Body of pancreas (tissue), 4 donors: ENCODE data around the gene NHLH1.

Experiments
- CTCF ChIP-seq, 7 experiments: fragments of 450-650 bp in 4 of 7; fragments of 200-600 bp in 3 of 7; sonication (generic) in 3 of 7; IDR thresholded peaks; one replicate each; pipeline ENCODE4 v1.5.1; 2016 to 2019; ENCODE audit warnings: antibody characterized with exemption in 7 of 7
- POLR2A ChIP-seq, 3 donors: fragments of 450-650 bp; IDR thresholded peaks; one replicate each; pipeline ENCODE4 v1.6.1; 2016; ENCODE audit warnings: antibody characterized with exemption in 3 of 3, mild to moderate bottlenecking in 2 of 3

- TF ChIP-seq CTCF (IDR thresholded peaks at IDR 0.05), result no peak
- TF ChIP-seq POLR2A (IDR thresholded peaks at IDR 0.05), result no peak
Observed at GRCh38 chr1:160328184-160328583, 38.7 kb upstream of the NHLH1 start.
